Hepatocyte (in vitro differentiated cells): ENCODE data around the gene VAPA. TPM values are rescaled to one million over a fixed set of nuclear protein-coding genes. Genes with fewer than 3 reads are reported as not detected.

ENCODE experiments used
- DNase-seq: peaks from one replicate; pipeline ENCODE4 v3.0.0-alpha.2; 2016; ENCODE audit warnings: low spot score
- H2AFZ ChIP-seq: fragments of 200-600 bp; sonication (generic); 2 replicates; pipeline ENCODE4 v1.6.0; 2016; ENCODE audit warnings: antibody characterized with exemption, mild to moderate bottlenecking
- H3K27ac ChIP-seq: fragments of 200-600 bp; sonication (generic); 2 replicates; pipeline ENCODE4 v1.5.1; 2016; ENCODE audit warnings: mild to moderate bottlenecking
- H3K27me3 ChIP-seq: fragments of 200-600 bp; sonication (generic); 2 replicates; pipeline ENCODE4 v1.6.1; 2016
- H3K36me3 ChIP-seq: fragments of 200-600 bp; sonication (generic); replicated peaks from 2 replicates; pipeline ENCODE4 v1.5.1; 2016; ENCODE audit warnings: low read depth; ENCODE audit not compliant: insufficient read depth
- H3K4me1 ChIP-seq: fragments of 200-600 bp; sonication (generic); 2 replicates; pipeline ENCODE4 v1.5.1; 2016; ENCODE audit warnings: mild to moderate bottlenecking, moderate library complexity; ENCODE audit not compliant: insufficient read depth
- H3K4me2 ChIP-seq: fragments of 200-600 bp; sonication (generic); 2 replicates; pipeline ENCODE4 v1.6.0; 2016
- H3K4me3 ChIP-seq: fragments of 200-600 bp; sonication (generic); 2 replicates; pipeline ENCODE4 v1.5.1; 2016; ENCODE audit warnings: mild to moderate bottlenecking
- H3K79me2 ChIP-seq: fragments of 200-600 bp; sonication (generic); 2 replicates; pipeline ENCODE4 v1.6.0; 2017; ENCODE audit warnings: mild to moderate bottlenecking
- H3K9me2 ChIP-seq: fragments of 200-600 bp; sonication (generic); replicated peaks from 2 replicates; pipeline ENCODE4 v1.6.0; 2017; ENCODE audit warnings: mild to moderate bottlenecking; ENCODE audit not compliant: insufficient read depth
- H3K9me3 ChIP-seq: fragments of 200-600 bp; sonication (generic); 2 replicates; pipeline ENCODE4 v1.5.1; 2016; ENCODE audit warnings: low read depth, mild to moderate bottlenecking
- H4K20me1 ChIP-seq: fragments of 200-600 bp; sonication (generic); 2 replicates; pipeline ENCODE4 v1.6.0; 2016; ENCODE audit warnings: mild to moderate bottlenecking; ENCODE audit not compliant: insufficient read depth, poor library complexity, severe bottlenecking
- EZH2 ChIP-seq: fragments of 200-600 bp; sonication (generic); IDR thresholded peaks from 2 replicates; pipeline ENCODE4 v1.6.1; 2016; ENCODE audit warnings: antibody characterized with exemption, mild to moderate bottlenecking, borderline replicate concordance
- EZH2phosphoT487 ChIP-seq: fragments of 200-600 bp; sonication (generic); IDR thresholded peaks from one replicate; pipeline ENCODE4 v1.6.1; 2018; ENCODE audit warnings: antibody characterized with exemption, mild to moderate bottlenecking, low read depth, moderate library complexity; ENCODE audit not compliant: unreplicated experiment, severe bottlenecking
- WGBS: methylation state at CpG from one replicate; pipeline ENCODE4 v1.1.6; 2016; ENCODE audit warnings: low lambda C conversion rate; ENCODE audit errors: missing lambda C conversion rate; 5-methylcytosine and 5-hydroxymethylcytosine counted together
- polyA plus RNA-seq: library from polyadenylated mRNA; unstranded; fragments of >200 nt; fragmentation: Nextera tagmentation; extraction: Ambion mirVana; gene quantifications from 2 replicates; pipeline ENCODE4 v1.2.1, GENCODE V29; 2016
- total RNA-seq: library from RNA; depleted of rRNA; stranded (reverse); fragments of >200 nt; gene quantifications from 2 replicates; pipeline ENCODE4 v1.2.3, GENCODE V29; 2014
- TF ChIP-seq, protein P1 (sequence below): fragments of 200-600 bp; sonication (generic); IDR thresholded peaks from 2 replicates; pipeline ENCODE4 v1.5.1; 2016; ENCODE audit warnings: antibody characterized with exemption, mild to moderate bottlenecking; ENCODE audit not compliant: poor library complexity

Gene VAPA
- total and polyA plus RNA-seq, 2 experiments from 2014 or later: 290 to 324 TPM

DNA sequence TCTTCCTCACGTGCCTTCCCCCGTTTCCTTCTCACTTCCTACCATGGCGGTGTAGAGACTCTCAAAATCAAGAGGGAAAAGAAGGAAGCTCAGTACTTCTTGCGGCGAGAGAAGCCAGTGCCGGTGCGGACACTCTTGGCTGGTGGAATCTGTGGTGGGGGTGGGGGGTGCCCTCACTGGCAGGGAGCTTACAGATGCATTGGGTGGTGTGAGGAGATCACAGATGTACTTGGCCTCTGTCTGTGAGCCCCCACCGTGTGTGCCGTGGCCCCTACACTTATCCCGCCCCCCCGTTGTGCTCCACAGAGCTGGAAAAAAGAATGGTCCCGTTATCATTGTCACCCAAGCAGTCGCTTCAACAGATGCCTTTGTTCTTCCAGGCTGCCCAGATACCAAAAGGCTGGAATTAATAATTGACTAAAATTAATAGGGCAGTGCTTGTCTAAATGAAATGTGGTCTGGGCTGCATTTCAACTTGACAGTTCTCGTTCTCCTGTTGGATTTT, 79.8 kb downstream of the VAPA start:
- H3K9me2 ChIP-seq: no peaks in the 10 kb centered on the region
- no peaks in the 10 kb centered on the region for H4K20me1 ChIP-seq
- H2AFZ ChIP-seq: no peak overlapping the region
- H3K4me1 ChIP-seq: peaks cover 22% of the 10 kb centered on the region
- no peak for DNase-seq
- no peaks in the 10 kb centered on the region for H3K36me3 ChIP-seq
- H3K4me2 ChIP-seq: peak overlapping the region; percentile 5
- H3K9me3 ChIP-seq: no peaks in the 10 kb centered on the region
- no peaks in the 10 kb centered on the region for H3K79me2 ChIP-seq
- H3K4me3 ChIP-seq: no peak overlapping the region
- no peaks in the 10 kb centered on the region for H3K27me3 ChIP-seq
- WGBS: 80% methylated on average over 12 of the region's 14 CpGs
- H3K27ac ChIP-seq: peak overlapping the region; percentile 85
- TF ChIP-seq EZH2 (no peak), EZH2phosphoT487 (no peak)
- TF ChIP-seq, protein P1, sequence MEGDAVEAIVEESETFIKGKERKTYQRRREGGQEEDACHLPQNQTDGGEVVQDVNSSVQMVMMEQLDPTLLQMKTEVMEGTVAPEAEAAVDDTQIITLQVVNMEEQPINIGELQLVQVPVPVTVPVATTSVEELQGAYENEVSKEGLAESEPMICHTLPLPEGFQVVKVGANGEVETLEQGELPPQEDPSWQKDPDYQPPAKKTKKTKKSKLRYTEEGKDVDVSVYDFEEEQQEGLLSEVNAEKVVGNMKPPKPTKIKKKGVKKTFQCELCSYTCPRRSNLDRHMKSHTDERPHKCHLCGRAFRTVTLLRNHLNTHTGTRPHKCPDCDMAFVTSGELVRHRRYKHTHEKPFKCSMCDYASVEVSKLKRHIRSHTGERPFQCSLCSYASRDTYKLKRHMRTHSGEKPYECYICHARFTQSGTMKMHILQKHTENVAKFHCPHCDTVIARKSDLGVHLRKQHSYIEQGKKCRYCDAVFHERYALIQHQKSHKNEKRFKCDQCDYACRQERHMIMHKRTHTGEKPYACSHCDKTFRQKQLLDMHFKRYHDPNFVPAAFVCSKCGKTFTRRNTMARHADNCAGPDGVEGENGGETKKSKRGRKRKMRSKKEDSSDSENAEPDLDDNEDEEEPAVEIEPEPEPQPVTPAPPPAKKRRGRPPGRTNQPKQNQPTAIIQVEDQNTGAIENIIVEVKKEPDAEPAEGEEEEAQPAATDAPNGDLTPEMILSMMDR: no peak

GRCh38 chr18:9994026-9994570, 80.3 kb downstream of the VAPA start:
- Histone ChIP-seq H2AFZ (no peak overlapping the region), H4K20me1 (no peaks in the 10 kb centered on the region), H3K4me3 (no peak overlapping the region), H3K79me2 (no peaks in the 10 kb centered on the region), H3K9me3 (no peaks in the 10 kb centered on the region), H3K9me2 (no peaks in the 10 kb centered on the region), H3K27ac (peak overlapping the region; percentile 85), H3K4me1 (peaks cover 22% of the 10 kb centered on the region), H3K27me3 (no peaks in the 10 kb centered on the region), H3K36me3 (no peaks in the 10 kb centered on the region), H3K4me2 (no peak overlapping the region)
- no peak for DNase-seq
- WGBS: 56% methylated on average over 11 of the region's 11 CpGs
- TF ChIP-seq EZH2 (no peak), EZH2phosphoT487 (no peak)
- TF ChIP-seq, protein P1: no peak

- TF ChIP-seq EZH2phosphoT487 (no peak), EZH2 (no peak)
- TF ChIP-seq, protein P1: no peak
Measured at GRCh38 chr18:9994701-9995235, 81.0 kb downstream of the VAPA start.

More at GRCh38 chr18:9994701-9995235, 81.0 kb downstream of the VAPA start:
- no peaks in the 10 kb centered on the region for H4K20me1 ChIP-seq
- no peaks in the 10 kb centered on the region for H3K9me2 ChIP-seq
- H3K79me2 ChIP-seq: no peaks in the 10 kb centered on the region
- peak overlapping the region; percentile 85 for H3K27ac ChIP-seq
- H3K4me2 ChIP-seq: no peak overlapping the region
- H3K4me1 ChIP-seq: peaks cover 22% of the 10 kb centered on the region
- WGBS: 69% methylated on average over 6 of the region's 6 CpGs
- no peak overlapping the region for H2AFZ ChIP-seq
- no peak overlapping the region for H3K4me3 ChIP-seq
- DNase-seq: no peak
- no peaks in the 10 kb centered on the region for H3K36me3 ChIP-seq
- H3K27me3 ChIP-seq: no peaks in the 10 kb centered on the region
- H3K9me3 ChIP-seq: no peaks in the 10 kb centered on the region
